Esophagus muscularis mucosa (tissue), 4 donors: ENCODE measurements around the gene SERPINI2. TPM values are rescaled to one million over a fixed set of nuclear protein-coding genes. Genes with fewer than 3 reads are reported as not detected.

Source experiments
- DNase-seq: peaks from one replicate; pipeline ENCODE4 v3.0.0-alpha.2; 2017; ENCODE audit errors: extremely low spot score
- H3K27ac ChIP-seq, 4 donors: fragments of 200-600 bp; sonication (generic); replicated peaks in 1 of 4; 1 replicate in 3 of 4; 2 replicates in 1 of 4; pipeline ENCODE4 v1.5.1; 2016 to 2019; ENCODE audit warnings: mild to moderate bottlenecking in 1 of 4
- H3K27me3 ChIP-seq, 4 donors: fragments of 200-600 bp; sonication (generic); one replicate each; pipeline versions ENCODE4 v1.5.1 to v1.6.0; 2016 to 2019
- H3K36me3 ChIP-seq, 4 donors: fragments of 200-600 bp; sonication (generic); one replicate each; pipeline ENCODE4 v1.5.1; 2016 to 2019
- H3K4me1 ChIP-seq, 4 donors: fragments of 200-600 bp; sonication (generic); one replicate each; pipeline ENCODE4 v1.5.1; 2016 to 2019
- H3K4me3 ChIP-seq, 4 donors: fragments of 200-600 bp; sonication (generic); 1 replicate in 2 of 4; 2 replicates in 2 of 4; pipeline ENCODE4 v1.5.1; 2016 to 2019; ENCODE audit warnings: mild to moderate bottlenecking in 4 of 4, moderate library complexity in 1 of 4
- H3K9me3 ChIP-seq, 4 donors: fragments of 200-600 bp; sonication (generic); 1 replicate in 3 of 4; 2 replicates in 1 of 4; pipeline ENCODE4 v1.5.1; 2016 to 2019
- CTCF ChIP-seq, 3 experiments: fragments of 200-600 bp in 2 of 3; fragments of 450-650 bp in 1 of 3; sonication (generic) in 2 of 3; IDR thresholded peaks; one replicate each; pipeline ENCODE4 v1.5.1; 2017 to 2019; ENCODE audit warnings: antibody characterized with exemption in 3 of 3, mild to moderate bottlenecking in 2 of 3, moderate library complexity in 1 of 3
- EP300 ChIP-seq: sonication (generic); formaldehyde crosslinking; IDR thresholded peaks from one replicate; pipeline ENCODE4 v1.6.1; 2017; ENCODE audit warnings: antibody characterized with exemption
- POLR2A ChIP-seq: fragments of 450-650 bp; IDR thresholded peaks from one replicate; pipeline ENCODE4 v1.6.1; 2017; ENCODE audit warnings: antibody characterized with exemption, moderate library complexity, mild to moderate bottlenecking, low read depth
- POLR2AphosphoS5 ChIP-seq, 2 donors: sonication (generic); formaldehyde crosslinking; IDR thresholded peaks; one replicate each; pipeline ENCODE4 v1.6.1; 2017; ENCODE audit warnings: antibody characterized with exemption in 2 of 2
- WGBS: methylation state at CpG from one replicate; pipeline ENCODE4 v1.1.5; 2018; 5-methylcytosine and 5-hydroxymethylcytosine counted together
- intact Hi-C: fragments of 100-400 bp; cut with DNase I; formaldehyde crosslinking; loops from one replicate; pipeline ENCODE4 v1.15.1; 2023
- total RNA-seq, 4 donors: library from RNA; depleted of rRNA; stranded (reverse); fragments of >200 nt; gene quantifications; one replicate each; pipeline versions ENCODE4 v1.1.0 to v1.2.1, GENCODE V29; 2016

SERPINI2 gene
- total RNA-seq, 4 donors from 2014 or later = 0.32 to 1.2 TPM; not detected in 2

DNA sequence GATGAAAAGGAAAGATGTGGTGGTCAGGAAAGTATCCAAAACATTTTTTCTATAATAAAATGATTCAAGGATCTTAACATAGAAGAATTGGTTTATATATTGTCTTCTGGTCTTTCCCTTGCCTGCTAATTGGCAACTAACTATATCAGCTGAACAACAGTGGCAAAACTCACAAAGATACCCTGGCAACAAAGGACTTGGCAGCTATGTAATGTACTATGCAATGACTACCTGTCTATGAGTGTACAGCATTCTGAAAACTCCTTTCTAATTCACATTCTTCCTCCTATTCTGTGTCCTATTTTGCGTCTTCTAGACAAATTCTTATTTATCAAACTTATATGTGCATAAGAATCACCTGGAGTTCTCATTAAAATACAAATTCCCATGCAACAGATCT, 15.7 kb upstream of the SERPINI2 start:
- Histone ChIP-seq H3K27me3 (no peaks in the 10 kb centered on the region), H3K36me3 (no peaks in the 10 kb centered on the region), H3K4me3 (no peak overlapping the region), H3K27ac (no peak overlapping the region), H3K4me1 (peaks cover 0 to 5% (median under 1%) of the 10 kb centered on the region in 4 donors), H3K9me3 (no peaks in the 10 kb centered on the region)
- DNase-seq = no peak
- WGBS = 68% methylated on average over 1 of the region's 1 CpG
- TF ChIP-seq POLR2AphosphoS5 (IDR thresholded peaks at IDR 0.05) (no peak), POLR2A (no peak), EP300 (no peak), CTCF (IDR thresholded peaks at IDR 0.05) (no peak)
- intact Hi-C loops = no loop called here

DNA sequence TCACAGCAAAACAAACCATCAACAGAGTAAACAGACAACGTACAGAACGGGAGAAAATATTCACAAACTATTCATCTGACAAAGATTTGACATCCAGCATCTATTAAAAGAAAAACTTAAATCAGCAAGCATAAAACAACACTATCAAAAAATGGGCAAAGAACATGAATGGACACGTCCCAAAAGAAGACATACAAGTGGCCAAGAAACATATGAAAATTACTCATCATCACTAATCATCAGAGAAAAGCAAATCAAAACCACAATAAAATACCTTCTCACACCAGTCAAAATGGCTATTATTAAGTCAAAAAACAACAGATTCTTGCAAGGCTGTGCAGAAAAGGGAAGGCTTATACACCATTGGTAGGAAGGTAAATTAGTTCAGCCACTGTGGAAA, 13.7 kb upstream of the SERPINI2 start:
- H3K4me1 ChIP-seq = no peaks in the 10 kb centered on the region
- no peaks in the 10 kb centered on the region for H3K27me3 ChIP-seq
- H3K27ac ChIP-seq = no peak overlapping the region
- no peaks in the 10 kb centered on the region for H3K9me3 ChIP-seq
- DNase-seq = no peak
- no peak for TF ChIP-seq CTCF (IDR thresholded peaks at IDR 0.05)
- no peak for TF ChIP-seq EP300
- no peak for TF ChIP-seq POLR2A
- TF ChIP-seq POLR2AphosphoS5 (IDR thresholded peaks at IDR 0.05) = no peak
- H3K36me3 ChIP-seq = no peaks in the 10 kb centered on the region
- intact Hi-C loops = no loop called here
- H3K4me3 ChIP-seq = no peak overlapping the region
- 52% methylated on average over 3 of the region's 3 CpGs for WGBS

- Histone ChIP-seq H3K9me3 (no peaks in the 10 kb centered on the region), H3K4me3 (no peak overlapping the region), H3K36me3 (no peaks in the 10 kb centered on the region), H3K27ac (no peak overlapping the region), H3K4me1 (no peaks in the 10 kb centered on the region), H3K27me3 (no peaks in the 10 kb centered on the region)
- 62% methylated on average over 2 of the region's 2 CpGs for WGBS
- TF ChIP-seq CTCF (IDR thresholded peaks at IDR 0.05) (no peak), EP300 (no peak), POLR2A (no peak), POLR2AphosphoS5 (IDR thresholded peaks at IDR 0.05) (no peak)
- DNase-seq = no peak
- intact Hi-C loops = no loop called here
Observed at GRCh38 chr3:167484551-167484950, 10.7 kb upstream of the SERPINI2 start.

DNA sequence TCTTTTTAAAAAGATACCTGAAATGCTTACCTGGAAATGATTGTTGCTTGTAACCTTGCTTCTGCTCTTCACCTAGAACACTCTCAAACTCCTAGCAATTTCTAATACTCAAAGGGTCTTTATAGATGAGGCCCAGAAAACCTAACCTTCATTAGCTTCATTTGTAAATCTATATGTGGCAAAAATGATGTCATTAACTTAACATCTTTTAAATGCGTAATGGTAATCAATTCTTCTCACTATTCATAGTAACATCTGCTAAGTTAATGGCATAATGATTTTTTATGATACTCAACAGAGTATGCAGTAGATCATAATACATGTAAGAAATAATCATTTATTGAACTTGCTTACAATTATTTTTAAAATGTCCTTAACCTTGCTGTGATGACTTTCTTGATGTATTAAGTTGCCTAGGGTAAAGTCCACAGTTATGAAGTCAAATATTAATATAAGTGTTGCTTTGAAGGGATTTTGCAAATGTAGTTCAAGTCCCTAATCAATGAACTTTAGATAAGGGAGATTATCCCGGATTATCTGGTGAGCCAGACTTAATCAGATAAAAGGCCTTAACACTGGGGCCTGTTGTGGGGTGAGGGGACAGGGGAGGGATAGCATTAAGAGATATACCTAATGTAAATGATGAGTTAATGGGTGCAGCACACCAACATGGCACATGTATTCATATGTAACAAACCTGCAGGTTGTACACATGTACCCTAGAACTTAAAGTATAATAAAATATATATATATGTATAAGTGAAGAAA, 10.1 kb upstream of the SERPINI2 start:
- Histone ChIP-seq H3K27me3 (no peaks in the 10 kb centered on the region), H3K4me3 (no peak overlapping the region), H3K36me3 (no peaks in the 10 kb centered on the region), H3K4me1 (no peaks in the 10 kb centered on the region), H3K27ac (no peak overlapping the region), H3K9me3 (no peaks in the 10 kb centered on the region)
- 95% methylated on average over 2 of the region's 2 CpGs for WGBS
- no peak for DNase-seq
- intact Hi-C loops = no loop called here
- no peak for TF ChIP-seq POLR2A
- TF ChIP-seq POLR2AphosphoS5 (IDR thresholded peaks at IDR 0.05) = no peak
- no peak for TF ChIP-seq EP300
- TF ChIP-seq CTCF (IDR thresholded peaks at IDR 0.05) = no peak

DNA sequence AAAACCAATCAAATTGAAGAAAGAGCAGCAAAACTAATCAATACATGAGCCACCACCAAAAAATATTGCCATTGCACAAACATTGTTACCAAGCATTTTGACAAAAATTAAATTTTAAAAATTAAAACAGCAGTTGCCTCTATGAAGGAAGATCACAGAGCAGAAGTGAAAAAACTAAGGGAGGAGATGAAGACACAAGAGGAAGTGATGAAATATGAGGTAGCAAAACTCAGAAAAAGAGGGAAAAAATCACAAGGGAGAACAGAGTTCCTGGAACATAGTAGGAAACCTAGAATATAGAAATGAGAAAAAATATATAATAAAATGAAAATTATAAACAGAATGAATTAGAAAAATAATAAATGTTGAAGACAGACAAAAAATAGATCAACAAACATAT, 7.3 kb upstream of the SERPINI2 start:
- DNase-seq = no peak
- Histone ChIP-seq H3K27ac (no peak overlapping the region), H3K27me3 (no peaks in the 10 kb centered on the region), H3K9me3 (no peaks in the 10 kb centered on the region), H3K4me3 (no peak overlapping the region), H3K36me3 (no peaks in the 10 kb centered on the region), H3K4me1 (no peaks in the 10 kb centered on the region)
- TF ChIP-seq EP300 (no peak), POLR2A (no peak), POLR2AphosphoS5 (IDR thresholded peaks at IDR 0.05) (no peak), CTCF (IDR thresholded peaks at IDR 0.05) (no peak)
- intact Hi-C loops = no loop called here
